ENCODE results near the gene PFN3. TPM values are rescaled to one million over a fixed set of nuclear protein-coding genes. Genes with fewer than 3 reads are reported as not detected.

The PFN3 gene
- total RNA-seq, 1 donor from 2014 or later: not detected

- H3K27ac ChIP-seq: peak overlapping the region; percentile 90
- H3K9me3 ChIP-seq: no peaks in the 10 kb centered on the region
- H3K36me3 ChIP-seq: peaks cover 22% of the 10 kb centered on the region
- no peak for TF ChIP-seq CTCF (IDR thresholded peaks at IDR 0.05)
- peaks cover 65% of the 10 kb centered on the region for H3K4me1 ChIP-seq
- ATAC-seq (no peak), DNase-seq (peak; percentile 59)
- no peaks in the 10 kb centered on the region for H3K27me3 ChIP-seq (ENCODE audit: low read depth)
- peak overlapping the region; percentile 80 for H3K4me3 ChIP-seq
- intact Hi-C loops (cut with DNase I): no loop called here
These were observed 27.6 kb upstream of the PFN3 start for GRCh38 chr5:177427919-177428573.

GRCh38 chr5:177427211-177427822 lies 26.9 kb upstream of the PFN3 start:
- H3K27ac ChIP-seq: peak overlapping the region; percentile 90
- H3K4me1 ChIP-seq: peaks cover 59% of the 10 kb centered on the region
- no peaks in the 10 kb centered on the region for H3K9me3 ChIP-seq
- ATAC-seq (no peak), DNase-seq (no peak)
- TF ChIP-seq CTCF (IDR thresholded peaks at IDR 0.05): no peak
- intact Hi-C loops (cut with DNase I): no loop called here
- H3K36me3 ChIP-seq: peaks cover 15% of the 10 kb centered on the region
- H3K4me3 ChIP-seq: peak overlapping the region; percentile 80
- no peaks in the 10 kb centered on the region for H3K27me3 ChIP-seq (ENCODE audit: low read depth)

- DNase-seq (peak; percentile 81), ATAC-seq (peak in 1 of 2 donors; percentile 3)
- H3K4me1 ChIP-seq: peaks cover 53% of the 10 kb centered on the region
- TF ChIP-seq CTCF (IDR thresholded peaks at IDR 0.05): no peak
- H3K27ac ChIP-seq: peak within 1 kb of the TSS; percentile 92
- peak within 1 kb of the TSS; percentile 80 for H3K4me3 ChIP-seq
- no peaks in the 10 kb centered on the region for H3K27me3 ChIP-seq (ENCODE audit: low read depth)
- H3K36me3 ChIP-seq: peaks cover 9% of the 10 kb centered on the region
- H3K9me3 ChIP-seq: no peaks in the 10 kb centered on the region
- intact Hi-C loops (cut with DNase I): no loop called here
These were observed 26.2 kb upstream of the PFN3 start, which contains the start of gene GRK6 for GRCh38 chr5:177426566-177427210. Gene GRK6 (plus strand): TSS chr5:177426676. CDS start chr5:177426846, 170 bp downstream.

GRCh38 chr5:177425801-177426565 lies 25.5 kb upstream of the PFN3 start:
- peak; percentile 100 for DNase-seq
- intact Hi-C loops (cut with DNase I): no loop called here
- H3K9me3 ChIP-seq: no peaks in the 10 kb centered on the region
- H3K36me3 ChIP-seq: peaks cover 3% of the 10 kb centered on the region
- peak overlapping the region; percentile 57 for H3K4me3 ChIP-seq
- TF ChIP-seq CTCF (IDR thresholded peaks at IDR 0.05): no peak
- no peaks in the 10 kb centered on the region for H3K27me3 ChIP-seq (ENCODE audit: low read depth)
- H3K27ac ChIP-seq: peak overlapping the region; percentile 92
- peak; percentile 97 for ATAC-seq
- H3K4me1 ChIP-seq: peaks cover 46% of the 10 kb centered on the region

- H3K27ac ChIP-seq: peak overlapping the region; percentile 92
- H3K9me3 ChIP-seq: no peaks in the 10 kb centered on the region
- no peaks in the 10 kb centered on the region for H3K27me3 ChIP-seq (ENCODE audit: low read depth)
- H3K36me3 ChIP-seq: no peaks in the 10 kb centered on the region
- peaks cover 39% of the 10 kb centered on the region for H3K4me1 ChIP-seq
- peak overlapping the region; percentile 57 for H3K4me3 ChIP-seq
- ATAC-seq: no peak
- intact Hi-C loops (cut with DNase I): no loop called here
- no peak for TF ChIP-seq CTCF (IDR thresholded peaks at IDR 0.05)
- no peak for DNase-seq
These were observed 24.8 kb upstream of the PFN3 start for GRCh38 chr5:177425196-177425800.
